ENCODE results near the gene STPG1.
A peak's percentile ranks its signal among the peaks of the same experiment; 100 is the strongest.

Gene STPG1

DNA sequence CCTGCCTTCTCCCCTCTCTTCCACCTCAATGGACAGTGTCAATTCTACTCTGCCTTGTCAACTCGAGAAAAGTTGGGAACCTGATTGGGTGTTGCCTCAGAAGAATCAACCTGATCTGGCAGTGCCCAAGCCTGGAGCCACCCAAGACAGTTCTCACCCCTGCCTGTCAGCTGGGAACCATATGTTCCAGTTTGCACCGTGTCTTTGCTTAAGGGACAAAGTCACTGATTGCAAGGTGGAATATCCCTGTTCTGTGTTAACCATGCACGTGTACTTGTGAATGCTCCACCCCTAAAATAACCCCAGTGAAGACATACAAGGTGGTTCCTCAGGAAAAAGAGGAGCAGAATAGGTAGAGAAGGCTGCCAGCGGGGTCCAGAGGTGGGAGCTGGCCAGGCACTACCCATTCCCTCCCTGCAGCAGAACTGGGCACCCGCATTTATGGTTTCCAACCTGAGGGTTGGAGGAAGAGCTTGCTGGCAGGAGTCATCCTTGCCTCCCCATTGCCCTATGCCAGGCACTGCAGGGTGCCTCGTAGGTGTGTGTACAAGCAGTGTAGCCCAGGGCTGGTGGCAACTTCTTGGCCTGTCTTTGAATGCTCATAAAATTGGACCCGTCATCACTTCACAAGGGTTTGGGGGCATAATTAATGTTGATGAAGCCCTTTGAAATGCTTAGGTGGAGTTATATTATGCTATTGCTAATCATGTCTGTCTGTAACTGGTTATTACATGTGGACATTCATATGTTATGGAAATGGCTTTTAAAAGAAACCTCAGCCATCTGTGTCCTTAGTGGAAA, 13.4 kb upstream of the STPG1 start:
- DNase-seq = no peak

DNA sequence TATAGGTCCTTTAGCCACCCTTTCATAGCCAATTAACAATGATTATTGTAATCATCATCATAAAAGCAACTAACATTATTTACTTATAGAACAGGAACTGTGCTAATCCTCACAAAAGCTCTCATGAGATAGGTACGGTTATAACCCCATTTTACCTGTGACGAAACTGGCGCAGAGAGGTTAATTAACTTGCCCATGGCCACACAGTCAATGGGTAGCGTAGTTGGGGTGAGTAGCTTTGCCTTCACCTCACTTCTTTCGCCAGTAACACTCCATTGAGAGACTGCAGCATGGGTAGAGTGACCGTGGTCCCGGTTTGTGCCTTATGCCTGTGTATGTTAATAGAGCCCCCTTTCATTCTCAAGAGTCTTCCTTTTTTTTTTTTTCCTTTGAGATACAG, 12.3 kb upstream of the STPG1 start:
- DNase-seq = no peak

DNA sequence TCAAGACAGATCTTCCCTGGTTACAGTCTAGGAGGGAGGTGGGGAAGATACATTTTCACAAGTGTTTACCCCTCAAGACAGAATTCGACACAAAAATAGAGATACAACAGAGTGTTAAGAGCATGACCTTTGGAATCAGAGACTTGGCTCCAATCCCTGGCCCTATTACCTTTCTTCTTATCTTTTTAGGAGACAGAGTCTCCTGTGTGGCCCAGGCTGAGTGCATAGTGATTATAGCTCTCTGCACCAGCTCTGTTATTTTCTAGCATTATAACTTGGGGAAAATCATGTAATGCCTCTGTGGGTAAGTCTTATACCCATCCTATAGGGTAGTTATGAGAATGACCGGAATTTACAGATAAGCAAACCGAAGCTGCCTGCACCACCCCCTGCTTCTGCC, 11.9 kb upstream of the STPG1 start:
- no peak for DNase-seq

- no peak for DNase-seq
Measured at GRCh38 chr1:24424990-24425389, 11.4 kb upstream of the STPG1 start.

DNA sequence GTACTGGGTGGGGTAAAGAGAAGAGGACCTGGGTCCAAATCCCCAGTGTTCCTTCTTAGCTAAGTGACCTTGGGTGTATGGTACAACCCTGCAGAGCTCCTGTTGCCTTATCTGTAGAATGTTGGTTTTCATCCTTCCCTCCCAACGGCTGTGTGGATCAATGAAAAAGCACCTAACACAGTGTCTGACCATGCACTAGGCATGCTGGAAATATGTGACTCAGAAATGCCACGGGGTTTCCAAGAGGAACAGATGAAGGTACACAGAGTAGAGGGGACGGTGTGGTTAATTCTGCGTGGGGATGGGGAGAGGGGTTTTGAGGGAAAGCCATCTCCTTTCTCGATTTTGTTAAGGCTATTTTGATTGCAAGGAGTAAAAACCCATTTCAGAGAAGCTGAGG, 10.6 kb upstream of the STPG1 start:
- DNase-seq = no peak

- no peak for DNase-seq
Measured at GRCh38 chr1:24421502-24421901, 7.9 kb upstream of the STPG1 start.

GRCh38 chr1:24420547-24420946, 7.0 kb upstream of the STPG1 start:
- no peak for DNase-seq

DNA sequence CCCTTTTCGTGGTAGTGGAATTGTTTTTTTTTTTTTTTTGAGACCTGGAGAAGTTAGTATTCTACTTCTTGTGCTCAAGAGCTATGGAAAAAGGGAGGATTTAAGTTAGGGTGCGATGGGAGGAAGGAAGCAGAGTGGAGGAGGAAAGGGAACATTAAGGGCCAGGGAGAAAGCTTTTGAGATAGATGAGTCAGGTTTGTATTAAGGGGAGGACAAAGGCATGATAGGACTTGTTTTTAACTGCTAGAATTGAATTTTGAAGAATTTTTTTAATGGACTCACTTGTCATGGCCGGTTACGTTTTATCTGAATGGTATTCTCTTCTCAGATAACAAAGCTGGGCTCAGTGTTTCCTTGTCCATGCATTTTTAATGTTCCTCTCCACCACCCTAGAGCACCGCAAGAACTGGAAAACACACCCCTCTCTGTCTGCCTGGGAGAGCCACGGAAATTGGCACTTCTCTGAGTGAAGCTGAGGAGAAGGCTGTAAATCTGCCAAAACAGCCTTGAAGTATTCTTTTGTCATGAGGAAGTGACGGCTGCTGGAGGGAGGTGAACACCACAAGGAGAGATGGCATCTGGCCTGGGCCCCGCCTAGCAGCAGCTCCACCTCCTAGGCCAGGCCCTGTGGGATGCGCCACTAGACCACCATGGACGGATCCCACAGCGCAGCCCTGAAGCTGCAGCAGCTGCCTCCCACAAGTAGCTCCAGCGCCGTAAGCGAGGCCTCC, 5.5 kb upstream of the STPG1 start:
- DNase-seq = no peak

- DNase-seq = no peak
Measured at GRCh38 chr1:24417681-24418080, 4.1 kb upstream of the STPG1 start.

DNA sequence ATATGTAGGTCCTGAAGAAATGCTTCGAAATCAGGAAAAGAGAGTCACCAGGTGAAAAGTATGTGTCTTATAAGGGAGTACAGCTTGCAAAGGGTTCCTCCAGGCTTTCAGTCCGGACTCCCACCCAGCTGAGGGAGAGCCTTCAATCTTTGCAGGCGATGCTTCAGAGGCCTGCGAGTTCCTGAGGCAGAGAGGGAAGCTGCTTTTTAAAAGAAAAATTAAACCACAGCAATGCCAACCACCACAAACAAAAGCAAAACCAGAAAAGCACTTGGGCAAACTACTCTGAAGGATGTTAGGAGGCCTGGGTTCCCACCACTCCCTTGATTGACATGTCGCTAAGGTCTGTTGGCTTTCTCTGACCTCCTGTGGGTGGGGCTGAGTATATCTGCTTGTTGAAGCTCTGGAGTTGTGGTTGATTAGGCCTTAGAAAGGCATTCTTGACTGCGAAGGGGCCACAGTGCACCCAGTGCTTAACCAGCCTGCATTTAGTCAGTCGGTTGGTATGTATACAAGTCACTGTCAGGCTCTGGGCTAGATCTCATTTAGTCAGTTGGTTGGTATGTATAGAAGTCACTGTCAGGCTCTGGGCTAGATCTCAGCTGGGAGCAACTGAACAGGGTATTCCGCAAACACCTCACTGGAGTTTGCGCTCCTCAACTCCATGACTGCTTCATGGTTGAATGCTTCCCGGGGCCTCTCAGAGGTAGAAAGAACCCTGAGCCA, 3.2 kb upstream of the STPG1 start:
- DNase-seq = no peak

DNA sequence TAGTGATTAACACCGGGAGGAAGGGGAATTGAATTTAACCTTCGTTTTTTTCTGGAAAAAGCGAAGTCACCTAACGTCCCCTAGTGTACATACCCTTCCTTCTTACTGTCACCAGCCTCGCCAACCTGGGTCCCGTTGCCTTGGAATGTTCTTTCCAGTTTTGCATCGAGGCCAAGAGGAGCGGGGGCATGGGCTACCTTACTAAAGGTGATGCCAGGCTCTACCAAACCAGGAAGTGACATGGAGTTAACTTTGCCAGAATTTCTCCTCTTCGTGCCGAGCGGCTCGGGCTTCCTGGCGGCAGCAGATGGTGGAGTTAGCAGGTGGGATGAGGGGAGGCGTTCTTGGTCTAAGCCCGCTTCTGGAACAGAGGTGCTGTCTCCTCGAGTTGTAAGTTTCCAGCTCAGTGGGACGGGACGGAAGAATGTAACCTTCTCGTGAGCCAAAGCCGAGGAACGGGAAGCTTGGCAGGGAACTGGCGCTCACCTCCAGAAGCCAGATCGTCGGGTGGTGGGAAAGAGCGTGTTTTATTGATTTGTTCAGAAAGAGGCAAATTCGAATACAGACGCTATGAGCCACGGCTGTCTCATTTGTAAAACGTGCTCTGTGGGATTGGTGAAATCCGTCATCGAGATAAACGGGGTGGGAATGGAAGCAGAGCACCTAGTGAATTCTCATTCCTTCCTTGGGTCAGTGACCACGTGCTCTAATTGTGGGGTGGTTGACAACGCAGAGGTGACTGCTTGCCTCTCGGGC, 2.5 kb upstream of the STPG1 start:
- DNase-seq = no peak

- peak; percentile 96 for DNase-seq
Measured at GRCh38 chr1:24415334-24415909, 1.8 kb upstream of the STPG1 start, which contains the start of gene NIPAL3. Gene NIPAL3 (plus strand): TSS chr1:24415802. CDS start chr1:24419548, 3,746 bp downstream.

- no peak for DNase-seq
Measured at GRCh38 chr1:24414775-24415333, 1.3 kb upstream of the STPG1 start.

GRCh38 chr1:24412408-24412807, 1.2 kb downstream of the STPG1 start:
- DNase-seq = no peak

DNA sequence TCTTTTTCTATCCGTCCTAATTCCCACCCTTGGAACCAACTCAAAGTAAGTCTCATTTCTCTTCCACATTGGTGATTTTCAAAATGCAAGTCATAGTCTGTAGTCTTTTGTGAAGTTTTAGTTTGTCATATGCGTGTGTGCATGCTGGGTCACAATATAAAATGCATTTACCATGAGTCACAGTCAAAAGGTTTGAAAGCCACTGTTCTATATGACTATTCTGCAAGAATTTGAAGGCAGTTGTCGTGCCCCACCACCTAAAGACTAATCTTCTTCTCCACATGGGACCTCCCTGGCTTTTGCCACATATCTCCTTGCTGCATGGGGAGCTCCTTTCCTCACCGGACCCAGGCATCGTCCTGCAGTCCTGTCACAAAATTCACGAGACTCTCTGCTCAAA, 1.6 kb downstream of the STPG1 start:
- no peak for DNase-seq

GRCh38 chr1:24410750-24411149, 2.8 kb downstream of the STPG1 start:
- DNase-seq = no peak

DNA sequence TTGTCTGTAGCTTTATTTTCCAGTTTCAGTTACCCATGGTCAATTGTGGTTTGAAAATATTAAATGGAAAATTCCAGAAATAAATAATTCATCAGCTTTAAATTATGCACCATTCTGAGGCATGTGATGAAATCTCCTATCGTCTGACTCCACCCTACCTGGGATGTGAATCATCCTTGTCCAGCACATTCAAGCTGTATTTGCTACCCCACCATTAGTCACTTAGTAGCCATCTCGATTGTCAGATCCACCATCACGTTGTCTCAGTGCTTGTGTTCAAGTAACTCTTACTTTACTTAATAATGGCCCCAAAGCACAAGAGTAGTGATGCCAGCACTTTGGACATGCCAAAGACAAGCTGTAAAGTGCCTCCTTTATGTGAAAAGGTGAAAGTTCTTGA, 4.0 kb downstream of the STPG1 start:
- no peak for DNase-seq

DNA sequence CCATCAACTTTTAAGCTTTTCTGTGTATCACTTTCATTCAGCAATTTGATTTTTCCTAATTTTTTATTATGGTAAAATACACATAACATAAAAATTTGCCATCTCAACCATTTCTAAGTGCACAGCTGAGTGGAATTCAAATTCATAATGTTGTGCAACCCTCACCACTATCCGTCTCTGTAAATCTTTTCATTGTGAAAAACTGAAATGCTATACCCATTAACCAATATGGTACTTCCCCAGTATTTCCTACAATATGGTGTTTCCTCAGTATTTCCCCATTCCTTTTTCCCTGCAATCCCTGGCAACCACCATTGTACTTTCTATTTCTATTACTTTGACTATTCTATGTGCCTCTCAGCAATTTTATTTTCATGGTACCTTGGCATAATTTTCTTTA, 6.8 kb downstream of the STPG1 start:
- DNase-seq = no peak

GRCh38 chr1:24403806-24404205, 9.8 kb downstream of the STPG1 start:
- DNase-seq = no peak

GRCh38 chr1:24400065-24400464, 13.5 kb downstream of the STPG1 start:
- DNase-seq = no peak

- no peak for DNase-seq
Measured at GRCh38 chr1:24393892-24394291, 19.7 kb downstream of the STPG1 start.

DNA sequence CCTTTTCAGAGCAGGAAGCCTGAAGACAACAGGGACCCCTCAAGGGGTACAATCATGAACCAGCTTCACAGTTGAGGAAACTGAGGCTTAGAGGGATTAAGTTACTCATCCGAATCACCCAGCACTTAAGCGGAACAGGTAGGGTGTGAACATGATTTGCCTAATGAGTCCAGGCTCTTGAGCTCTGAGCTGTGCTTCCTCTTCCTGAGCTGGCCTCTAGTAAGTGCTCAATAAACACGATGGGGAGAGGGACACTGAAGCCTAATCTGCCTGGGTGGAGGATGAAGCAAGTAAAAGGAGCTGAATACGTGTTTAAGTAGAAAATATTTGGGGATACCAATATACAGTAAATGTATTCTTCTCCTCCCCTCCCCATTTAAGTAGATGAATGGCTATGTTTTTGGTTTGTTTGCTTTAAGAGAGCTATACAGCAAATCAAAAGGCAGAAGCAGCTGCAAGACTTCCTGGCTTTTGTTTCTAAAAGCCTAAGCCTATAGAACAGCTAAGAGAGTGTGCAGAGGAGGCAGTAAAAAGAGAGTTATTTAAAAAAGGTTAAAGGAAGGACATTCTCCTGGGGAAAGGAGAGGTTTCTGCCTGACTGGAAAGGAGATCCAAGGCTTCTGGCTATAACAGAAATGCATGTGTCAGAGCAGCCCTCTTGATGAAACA, 20.5 kb downstream of the STPG1 start:
- no peak for DNase-seq

All from stimulated activated CD4-positive, alpha-beta T cell treated with anti-CD3 and anti-CD28 coated beads, Interleukin-12 subunit alpha, Interleukin-12 subunit beta, amount 100 ng/mL, for 4 hours (primary cell).